GM12891 (cell line): ENCODE data around the gene SFI1.
"Not testable (repeated sequence)": the region's sequence is repeated elsewhere in the genome, so short reads cannot be mapped to it uniquely, and the experiment has no call there.

Experiments
- DNase-seq: peaks from one replicate; pipeline ENCODE4 v3.0.0; 2011; ENCODE audit warnings: low spot score; ENCODE audit not compliant: insufficient read length
- FAIRE-seq: peaks from 2 replicates; lab custom pipeline; 2011; peaks lifted over from hg19 to GRCh38; lab: Jason Lieb, UNC
- PAX5 ChIP-seq: IDR thresholded peaks from 2 replicates; pipeline ENCODE4 v1.6.1; 2011; ENCODE audit warnings: low read length, moderate library complexity, mild to moderate bottlenecking; ENCODE audit not compliant: insufficient read depth, severe bottlenecking
- POLR2A ChIP-seq: IDR thresholded peaks from 2 replicates; pipeline ENCODE4 v1.6.1; 2011; ENCODE audit warnings: low read depth, low read length, control low read depth
- POLR2AphosphoS5 ChIP-seq: IDR thresholded peaks from 2 replicates; pipeline ENCODE4 v1.6.1; 2011; ENCODE audit warnings: low read depth, low read length, control low read depth
- POU2F2 ChIP-seq: IDR thresholded peaks from 2 replicates; pipeline ENCODE4 v1.6.1; 2011; ENCODE audit warnings: low read depth, mild to moderate bottlenecking, control low read depth, low read length, moderate library complexity
- SPI1 ChIP-seq: IDR thresholded peaks from 2 replicates; pipeline ENCODE4 v1.6.1; 2011; ENCODE audit warnings: low read depth, low read length, control low read depth
- TAF1 ChIP-seq: IDR thresholded peaks from 2 replicates; pipeline ENCODE4 v1.6.1; 2011; ENCODE audit warnings: low read depth, low read length, control low read depth

The SFI1 gene

GRCh38 chr22:31475800-31476199, 20.5 kb upstream of the SFI1 start:
- DNase-seq = no peak
- no peak for TF ChIP-seq POU2F2
- no peak for TF ChIP-seq PAX5
- TF ChIP-seq SPI1 = no peak
- TF ChIP-seq POLR2AphosphoS5 = no peak
- no peak for TF ChIP-seq POLR2A
- FAIRE-seq = no peak

DNA sequence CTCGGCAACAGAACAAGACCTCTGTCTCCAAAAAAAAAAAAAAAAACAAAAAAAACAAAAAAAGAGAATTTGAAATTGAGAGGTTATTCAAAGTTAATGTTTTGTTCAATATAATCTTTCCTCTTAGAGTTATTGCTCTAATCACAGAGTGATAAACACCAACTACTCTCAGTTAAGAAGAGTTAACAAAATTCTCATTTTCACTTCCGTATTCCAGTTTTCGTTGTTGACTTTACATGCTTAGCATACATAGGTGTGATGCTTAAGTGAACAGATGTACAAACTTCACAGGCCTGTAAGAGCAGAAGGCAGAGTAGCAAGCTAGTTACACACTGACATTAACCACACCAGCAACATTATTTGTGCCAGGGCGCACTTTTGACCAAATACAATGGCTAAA, 19.0 kb upstream of the SFI1 start:
- DNase-seq (peak; percentile 30), FAIRE-seq (peak; percentile 52)
- TF ChIP-seq TAF1 = no peak
- TF ChIP-seq SPI1 = peak; percentile 95

DNA sequence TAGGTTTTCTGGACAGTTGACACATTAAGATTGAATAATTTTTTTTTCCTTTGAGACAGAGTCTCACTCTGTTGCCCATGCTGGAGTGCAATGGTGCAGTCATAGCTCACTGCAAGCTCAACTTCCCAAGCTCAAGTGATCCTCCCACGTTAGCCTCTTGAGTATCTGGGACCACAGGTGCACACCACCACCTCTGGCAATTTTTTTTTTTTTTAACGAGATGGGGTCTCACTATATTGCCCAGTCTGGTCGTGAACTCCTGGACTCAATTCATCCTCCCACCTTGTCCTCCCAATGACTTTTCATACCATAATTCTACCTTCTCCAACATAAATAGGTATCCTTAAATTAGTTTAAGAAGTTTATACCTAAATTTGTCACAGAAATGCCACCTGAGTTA, 15.2 kb upstream of the SFI1 start:
- FAIRE-seq (no peak), DNase-seq (no peak)
- no peak for TF ChIP-seq PAX5
- no peak for TF ChIP-seq SPI1
- no peak for TF ChIP-seq POLR2A
- TF ChIP-seq POU2F2 = no peak
- TF ChIP-seq TAF1 = no peak
- no peak for TF ChIP-seq POLR2AphosphoS5

DNA sequence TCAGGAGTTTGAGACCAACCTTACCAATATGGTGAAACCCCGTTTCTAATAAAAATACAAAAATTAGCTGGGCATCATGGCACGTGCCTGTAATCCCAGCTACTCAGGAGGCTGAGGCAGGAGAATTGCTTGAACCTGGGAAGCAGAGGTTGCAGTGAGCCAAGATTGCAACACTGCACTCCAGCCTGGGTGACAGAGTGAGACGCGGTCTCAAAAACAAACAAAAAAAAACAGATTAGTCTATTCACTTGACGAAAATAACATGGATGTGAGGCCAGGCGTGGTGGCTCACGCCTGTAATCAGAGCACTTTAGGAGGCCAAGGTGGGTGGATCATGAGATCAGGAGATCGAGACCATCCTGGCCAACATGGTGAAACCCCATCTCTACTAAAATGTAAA, 13.9 kb upstream of the SFI1 start:
- DNase-seq, FAIRE-seq: not testable (repeated sequence)

DNA sequence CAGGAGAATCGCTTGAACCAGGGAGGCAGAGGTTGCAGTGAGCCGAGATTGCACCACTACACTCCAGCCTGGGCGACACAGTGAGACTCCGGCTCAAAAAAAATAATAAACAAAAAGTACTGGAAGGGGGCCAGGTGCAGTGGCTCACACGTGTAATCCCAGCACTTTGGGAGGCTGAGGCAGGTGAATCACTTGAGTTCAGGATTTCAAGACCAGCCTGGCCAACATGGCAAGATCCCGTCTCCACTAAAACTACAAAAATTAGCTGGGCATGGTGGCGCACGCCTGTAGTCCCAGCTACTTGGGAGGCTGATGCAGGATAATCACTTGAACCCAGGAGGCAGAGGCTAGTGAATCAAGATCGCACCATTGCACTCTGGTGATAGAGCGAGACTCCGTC, 10.0 kb upstream of the SFI1 start:
- not testable (repeated sequence) for DNase-seq, FAIRE-seq

GRCh38 chr22:31486951-31487350, 9.4 kb upstream of the SFI1 start:
- DNase-seq (no peak), FAIRE-seq (no peak)
- no peak for TF ChIP-seq PAX5
- TF ChIP-seq POLR2A = no peak
- TF ChIP-seq SPI1 = no peak
- TF ChIP-seq POU2F2 = no peak
- no peak for TF ChIP-seq TAF1
- TF ChIP-seq POLR2AphosphoS5 = no peak

DNA sequence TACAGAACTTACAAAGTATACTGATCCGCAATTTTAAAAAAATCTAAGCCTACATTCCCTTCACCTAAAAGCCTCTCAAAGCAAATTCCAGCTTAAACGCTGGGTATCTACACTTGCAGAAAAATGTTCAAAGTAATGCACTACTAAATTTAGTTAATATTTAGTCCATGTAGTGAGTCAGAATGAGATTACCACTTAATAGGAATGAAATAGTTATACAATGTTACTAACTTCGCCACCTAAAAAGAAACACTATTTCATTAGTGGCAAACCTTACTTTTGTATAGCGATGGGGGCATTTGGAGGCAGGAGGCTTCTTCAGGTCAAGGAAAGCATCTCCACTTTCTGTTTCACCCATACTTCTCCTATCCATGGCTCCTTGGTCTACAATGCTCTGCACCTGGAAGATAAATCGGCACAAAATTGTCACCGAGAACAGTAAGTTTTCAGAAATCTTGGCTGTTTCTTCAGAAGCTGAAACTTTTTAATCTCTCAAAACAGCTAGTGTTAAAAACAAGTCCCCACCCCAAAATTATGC, 7.9 kb upstream of the SFI1 start:
- no peak for DNase-seq
- FAIRE-seq = peak; percentile 9
- no peak for TF ChIP-seq POLR2AphosphoS5
- TF ChIP-seq SPI1 = no peak
- TF ChIP-seq POU2F2 = no peak
- no peak for TF ChIP-seq PAX5
- no peak for TF ChIP-seq POLR2A
- TF ChIP-seq TAF1 = no peak

DNA sequence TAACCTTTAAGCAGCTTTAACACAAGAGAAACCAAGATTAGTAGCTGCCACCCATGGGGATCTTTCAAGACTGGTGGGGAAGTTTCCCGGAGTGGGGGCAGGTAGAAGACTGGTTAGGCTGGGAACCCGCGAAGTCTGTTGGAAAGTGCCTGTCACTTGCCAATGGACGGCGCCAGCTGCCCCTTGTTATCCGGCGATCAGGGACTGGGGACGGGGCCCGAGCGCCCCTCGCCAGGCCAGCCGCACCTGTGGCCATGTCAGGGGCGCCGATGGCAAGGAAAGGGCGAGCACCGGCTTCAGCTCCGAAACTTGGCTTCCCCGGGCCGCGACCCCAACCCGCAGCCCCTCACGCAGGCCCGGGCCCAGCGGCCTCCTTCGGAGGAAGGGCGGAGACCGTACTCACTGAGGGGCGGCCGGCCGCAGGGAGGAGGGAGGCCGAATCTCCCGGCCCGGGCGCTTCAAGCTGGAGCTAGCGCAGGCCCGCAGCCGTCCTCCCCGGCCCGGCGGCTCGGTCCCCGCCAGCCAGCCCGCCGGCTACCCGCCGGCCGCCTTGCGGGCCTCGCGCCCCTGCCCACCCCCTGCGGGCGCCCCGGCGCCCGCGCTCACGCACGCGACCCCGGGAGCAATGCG, 7.2 kb upstream of the SFI1 start:
- TF ChIP-seq SPI1 (no peak), POU2F2 (no peak), TAF1 (0 out of 2 replicates have a peak, but pooled peaks have one; percentile 11), PAX5 (no peak), POLR2AphosphoS5 (no peak)
- FAIRE-seq = no peak
- DNase-seq = peak; percentile 41

DNA sequence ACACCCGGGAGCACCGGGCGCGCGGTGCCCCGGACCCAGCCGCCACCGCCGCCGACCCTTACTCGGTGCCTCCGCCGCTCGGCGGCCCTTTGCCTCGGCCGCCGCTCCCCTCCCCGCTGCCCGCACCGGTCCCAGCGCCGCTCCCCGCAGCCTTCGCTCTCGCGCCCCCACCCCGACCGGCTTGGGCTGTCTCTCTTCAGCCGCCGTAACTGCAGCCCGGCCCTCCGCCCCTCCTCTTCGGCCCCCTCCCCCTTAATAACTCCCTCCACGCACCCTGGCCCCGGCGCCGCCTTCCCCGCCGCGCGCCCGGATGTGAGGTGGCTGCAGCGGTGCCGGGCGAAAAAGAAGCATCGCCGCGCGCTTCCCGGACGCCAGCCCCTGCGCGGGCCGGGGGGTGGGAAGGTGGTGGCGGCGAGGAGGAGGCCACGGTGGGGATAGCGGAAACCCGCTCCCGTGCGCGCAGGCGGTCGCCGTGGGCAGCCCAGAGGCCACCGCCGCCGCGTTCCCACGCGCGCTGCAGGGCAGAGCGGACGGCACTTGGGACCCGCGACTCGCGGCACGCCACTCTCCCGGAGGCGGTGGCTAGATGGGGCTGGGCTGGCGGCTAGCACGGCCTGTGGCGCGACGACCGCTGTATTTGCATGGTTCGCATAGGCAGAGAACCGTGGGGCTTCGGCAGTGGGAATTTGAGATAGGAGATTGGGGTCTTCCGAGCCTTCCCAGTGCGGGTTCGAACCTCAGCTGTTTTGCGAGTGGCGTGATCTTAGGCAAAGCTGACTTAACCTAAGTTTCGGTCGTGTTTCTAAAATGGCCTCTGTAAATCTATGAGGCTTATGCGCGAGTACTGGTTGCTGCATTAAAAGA, 6.5 kb upstream of the SFI1 start, which contains the start of gene EIF4ENIF1:
Gene EIF4ENIF1, minus strand, starts transcription at position 211 of the 864 bp plus-strand sequence. CDS start 1,124 bp downstream, outside the sequence.
- TF ChIP-seq POU2F2 (peak; percentile 47; the same call in 1 of the 2 replicates), PAX5 (no peak), SPI1 (no peak), POLR2AphosphoS5 (no peak), TAF1 (peak; percentile 24; the same call in 1 of the 2 replicates), POLR2A (no peak)
- FAIRE-seq (no peak), DNase-seq (peak; percentile 88)

GRCh38 chr22:31490496-31490925, 5.8 kb upstream of the SFI1 start:
- DNase-seq (peak; percentile 62), FAIRE-seq (peak; percentile 99)
- TF ChIP-seq POLR2AphosphoS5 (peak; percentile 93; the same call in 1 of the 2 replicates), POU2F2 (peak; percentile 99), POLR2A (peak; percentile 97), PAX5 (no peak), SPI1 (peak; percentile 100), TAF1 (peak; percentile 83)
